Gastrocnemius medialis (tissue), 4 donors: ENCODE measurements around the gene CTNNA2.
"Not testable (repeated sequence)": the region's sequence is repeated elsewhere in the genome, so short reads cannot be mapped to it uniquely, and the experiment has no call there.

Source experiments
- CTCF ChIP-seq, 5 experiments: fragments of 450-650 bp in 3 of 5; fragments of 200-600 bp in 2 of 5; sonication (generic) in 2 of 5; IDR thresholded peaks in 4 of 5; conservative IDR thresholded peaks in 1 of 5; 1 replicate in 4 of 5; 2 replicates in 1 of 5; pipeline ENCODE4 v1.5.1; 2016 to 2019; ENCODE audit warnings: antibody characterized with exemption in 5 of 5, mild to moderate bottlenecking in 3 of 5, moderate library complexity in 3 of 5
- POLR2A ChIP-seq, 2 donors: fragments of 450-650 bp; IDR thresholded peaks; one replicate each; pipeline ENCODE4 v1.6.1; 2017; ENCODE audit warnings: antibody characterized with exemption in 2 of 2, mild to moderate bottlenecking in 2 of 2, moderate library complexity in 2 of 2

- not testable (repeated sequence) for TF ChIP-seq POLR2A (IDR thresholded peaks at IDR 0.05); CTCF (IDR thresholded peaks at IDR 0.05 in 4 of 5, conservative IDR thresholded peaks at IDR 0.05 in 1 of 5)
These were observed 691.1 kb downstream of the CTNNA2 start for GRCh38 chr2:80203929-80204328.
